Erythroblast (primary cell): ENCODE data around the gene KLHL5.

Source experiments
- GATA1 ChIP-seq: IDR thresholded peaks from 2 replicates; pipeline ENCODE4 v1.6.1; 2011; ENCODE audit warnings: low read depth, mild to moderate bottlenecking, control low read depth, low read length, moderate library complexity
- POLR2A ChIP-seq: IDR thresholded peaks from 2 replicates; pipeline ENCODE4 v1.6.1; 2011; ENCODE audit warnings: mild to moderate bottlenecking, low read length

DNA sequence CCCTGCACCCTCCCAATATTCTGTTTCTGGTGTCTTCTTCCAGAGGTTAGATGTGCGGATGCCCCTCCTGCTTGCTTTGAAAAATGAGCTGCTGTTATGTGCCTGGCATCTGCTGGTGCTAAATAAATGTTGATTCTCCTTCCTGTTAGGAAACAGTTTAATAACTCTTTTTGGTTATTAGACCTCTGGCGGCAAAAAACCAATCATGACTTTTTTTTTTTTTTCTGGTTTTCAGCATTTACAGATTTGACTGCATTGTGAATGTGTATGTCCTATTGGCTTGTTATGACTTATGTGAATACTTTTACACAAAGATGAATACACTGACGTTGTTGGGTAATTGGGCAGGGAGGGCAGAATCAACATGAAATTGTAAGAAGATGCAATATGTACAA, 16.2 kb upstream of the KLHL5 start:
- TF ChIP-seq POLR2A (no peak), GATA1 (no peak)
